GM13976 (cell line): Measurements from ENCODE around the gene ARRDC4.
"Not testable (repeated sequence)": the region's sequence is repeated elsewhere in the genome, so short reads cannot be mapped to it uniquely, and the experiment has no call there.

ENCODE experiments used
- DNase-seq: peaks from one replicate; pipeline ENCODE4 v3.0.0; 2012; ENCODE audit warnings: low spot score
- CTCF ChIP-seq: IDR thresholded peaks from 2 replicates; pipeline ENCODE4 v1.5.1; 2012; ENCODE audit warnings: borderline replicate concordance, mild to moderate bottlenecking; ENCODE audit not compliant: insufficient read depth; ENCODE audit errors: extremely low read depth, missing control alignments, control extremely low read depth
- in situ Hi-C: fragments of 300-500 bp; cut with MboI; formaldehyde crosslinking; loops from one replicate; pipeline ENCODE4 v1.12.0; 2022; ENCODE audit warnings: low sequenced_read_pairs, mixed read lengths, inconsistent platforms; ENCODE audit not compliant: unreplicated experiment

The ARRDC4 gene

GRCh38 chr15:97984157-97984556, 23.7 kb downstream of the ARRDC4 start:
- in situ Hi-C loops, result no loop called here
- TF ChIP-seq CTCF, result no peak
- no peak for DNase-seq

GRCh38 chr15:97985979-97986378, 25.5 kb downstream of the ARRDC4 start:
- DNase-seq, in situ Hi-C loops: not testable (repeated sequence)

DNA sequence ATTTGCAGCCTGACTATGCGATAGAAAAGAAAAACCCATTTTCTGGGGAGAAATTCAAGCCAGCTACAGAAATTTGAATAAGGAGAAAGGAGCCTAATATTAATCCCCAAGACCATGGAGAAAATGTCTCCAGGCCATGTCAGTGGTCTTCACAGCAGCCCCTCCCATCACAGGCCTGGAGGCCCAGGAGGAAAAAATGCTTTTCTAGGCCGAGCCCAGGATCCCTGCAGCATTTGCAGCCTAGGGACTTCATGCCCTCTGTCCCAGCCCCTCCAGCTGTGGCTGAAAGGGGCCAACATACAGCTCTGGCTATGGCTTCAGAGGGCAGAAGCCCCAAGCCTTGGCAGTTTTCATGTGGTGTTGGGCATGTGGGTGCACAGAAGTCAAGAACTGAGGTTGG, 26.3 kb downstream of the ARRDC4 start:
- DNase-seq, result no peak
- in situ Hi-C loops, result no loop called here
- TF ChIP-seq CTCF, result no peak

- DNase-seq, result no peak
- in situ Hi-C loops, result no loop called here
- TF ChIP-seq CTCF, result no peak
These were observed 28.8 kb downstream of the ARRDC4 start for GRCh38 chr15:97989299-97989698.

DNA sequence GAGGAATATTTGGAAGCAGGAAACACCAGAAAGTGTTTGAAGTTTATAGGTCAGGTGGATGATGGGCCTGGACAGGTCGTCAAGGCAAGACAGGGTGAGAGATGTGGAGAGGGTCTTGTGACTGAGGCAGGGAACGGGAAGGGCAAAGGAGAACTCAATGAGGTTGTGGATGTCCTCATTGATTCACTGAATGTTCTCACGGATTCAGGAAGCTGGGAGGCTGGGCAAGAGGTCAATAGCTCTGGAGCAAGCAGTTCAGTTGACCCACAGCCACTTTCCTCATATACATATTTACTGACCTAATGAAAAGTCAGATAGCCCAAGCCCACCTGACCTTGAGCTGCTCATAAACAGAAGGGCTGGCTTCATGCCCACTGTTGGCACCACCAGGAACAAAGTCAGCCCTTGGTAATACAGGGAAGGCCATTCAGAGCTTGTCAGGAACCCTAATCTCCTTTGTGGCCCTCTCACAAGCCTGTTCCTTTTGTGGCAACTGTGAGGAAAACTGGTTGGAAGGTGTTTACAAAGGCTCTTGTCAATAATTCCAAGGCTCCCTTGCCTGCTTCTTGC, 31.6 kb downstream of the ARRDC4 start:
- TF ChIP-seq CTCF, result no peak
- in situ Hi-C loops, result no loop called here
- DNase-seq, result no peak

- no peak for TF ChIP-seq CTCF
- no peak for DNase-seq
- in situ Hi-C loops, result no loop called here
These were observed 32.3 kb downstream of the ARRDC4 start for GRCh38 chr15:97992823-97993222.

DNA sequence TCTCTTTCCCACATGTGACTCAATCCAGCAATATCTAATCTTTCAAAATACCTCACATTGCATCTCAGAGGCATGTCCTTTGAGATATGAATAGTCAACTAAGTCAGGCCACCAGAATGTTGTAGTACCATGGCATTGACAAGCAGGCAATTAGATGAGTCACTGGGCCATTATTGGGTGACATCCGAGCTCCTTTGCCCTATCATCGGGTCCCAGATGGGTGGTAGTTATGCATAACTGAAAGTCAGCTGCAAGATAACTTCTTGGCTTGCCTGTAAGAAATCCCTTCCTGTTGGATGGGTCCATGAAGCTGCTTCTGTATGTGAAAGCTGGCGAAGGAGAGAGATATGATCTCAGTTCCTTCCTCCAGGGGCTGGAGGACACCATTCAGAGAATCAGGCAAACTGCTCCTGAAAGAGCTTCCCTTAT, 32.8 kb downstream of the ARRDC4 start:
- no peak for TF ChIP-seq CTCF
- in situ Hi-C loops, result no loop called here
- no peak for DNase-seq
